ENCODE measurements around the gene CEP170B.

DNA sequence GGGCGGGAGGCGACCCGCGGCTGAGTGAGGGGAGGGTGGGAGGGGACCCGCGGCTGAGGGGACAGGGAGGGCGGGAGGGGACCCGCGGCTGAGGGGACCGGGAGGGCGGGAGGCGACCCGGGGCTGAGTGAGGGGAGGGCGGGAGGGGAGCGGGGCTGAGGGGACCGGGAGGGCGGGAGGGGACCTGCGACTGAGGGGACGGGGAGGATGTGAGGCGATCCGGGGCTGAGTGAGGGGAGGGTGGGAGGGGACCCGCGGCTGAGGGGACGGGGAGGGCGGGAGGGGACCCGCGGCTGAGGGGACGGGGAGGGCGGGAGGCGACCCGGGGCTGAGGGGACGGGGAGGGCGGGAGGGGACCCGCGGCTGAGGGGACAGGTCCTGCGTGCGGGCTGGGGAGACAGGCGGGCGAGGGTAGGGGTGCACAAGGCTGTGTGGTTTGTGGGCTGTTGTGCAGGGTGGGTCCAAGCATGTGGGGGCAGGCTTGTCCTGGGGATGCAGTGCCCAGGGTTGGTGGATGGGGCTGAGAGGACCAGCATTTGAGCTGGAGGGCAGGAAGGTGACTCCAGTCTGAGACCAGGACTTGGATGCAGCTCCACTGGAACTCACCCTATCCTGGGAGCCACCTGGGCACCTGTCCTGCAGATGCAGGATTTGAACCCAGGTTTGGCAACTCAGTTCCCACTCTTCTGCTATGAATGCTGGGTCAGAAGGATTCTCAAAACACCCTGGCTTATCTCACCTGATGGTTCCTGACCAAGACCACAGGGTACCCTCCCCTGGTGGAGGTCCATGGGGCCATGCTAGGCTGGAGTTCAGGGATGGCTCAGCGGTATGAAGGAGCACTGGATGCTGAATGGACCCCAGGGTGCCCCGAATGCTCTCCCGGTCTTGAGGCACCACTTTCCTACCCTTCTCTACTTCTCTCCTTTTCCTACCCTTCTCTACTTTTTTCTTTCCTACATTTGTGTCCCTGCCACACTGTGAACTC, 69.0 kb downstream of the CEP170B start:
- TF ChIP-seq CTCF (IDR thresholded peaks at IDR 0.05), result no peak
- TF ChIP-seq POLR2A (IDR thresholded peaks at IDR 0.05), result no peak

All from uterus (tissue), 2 donors.